DND-41 (cell line): ENCODE results near the gene LCT.

ENCODE experiments used
- EZH2 ChIP-seq: IDR thresholded peaks from 3 replicates; pipeline ENCODE4 v1.6.1; 2012; ENCODE audit warnings: borderline replicate concordance, low read depth, mild to moderate bottlenecking, moderate library complexity, low read length, inconsistent platforms; ENCODE audit not compliant: severe bottlenecking
- TF ChIP-seq, protein P1 (sequence below): IDR thresholded peaks from 2 replicates; pipeline ENCODE4 v1.5.1; 2012; ENCODE audit warnings: borderline replicate concordance, low read length, moderate library complexity, mild to moderate bottlenecking; ENCODE audit not compliant: poor library complexity, severe bottlenecking; ENCODE audit errors: extremely low read depth

DNA sequence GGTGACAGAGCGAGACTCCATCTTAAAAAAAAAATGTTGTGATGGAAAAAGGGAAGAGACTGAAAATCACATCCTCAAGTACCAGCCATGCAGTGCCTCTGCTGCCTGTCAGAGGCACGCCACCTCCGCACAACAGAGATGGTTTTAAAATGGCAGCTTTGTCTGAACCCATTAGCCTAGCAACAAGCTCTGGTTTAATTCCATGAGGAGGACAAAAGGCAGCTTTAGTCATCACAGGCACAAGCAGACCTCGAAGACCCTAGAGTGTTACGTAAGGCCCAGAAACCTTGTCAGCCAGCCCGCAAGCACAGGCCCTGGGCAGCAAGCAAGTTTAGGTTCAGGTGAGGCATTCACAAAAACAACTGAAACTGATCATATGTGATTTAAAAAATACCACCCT, 10.4 kb downstream of the LCT start:
- TF ChIP-seq, protein P1, sequence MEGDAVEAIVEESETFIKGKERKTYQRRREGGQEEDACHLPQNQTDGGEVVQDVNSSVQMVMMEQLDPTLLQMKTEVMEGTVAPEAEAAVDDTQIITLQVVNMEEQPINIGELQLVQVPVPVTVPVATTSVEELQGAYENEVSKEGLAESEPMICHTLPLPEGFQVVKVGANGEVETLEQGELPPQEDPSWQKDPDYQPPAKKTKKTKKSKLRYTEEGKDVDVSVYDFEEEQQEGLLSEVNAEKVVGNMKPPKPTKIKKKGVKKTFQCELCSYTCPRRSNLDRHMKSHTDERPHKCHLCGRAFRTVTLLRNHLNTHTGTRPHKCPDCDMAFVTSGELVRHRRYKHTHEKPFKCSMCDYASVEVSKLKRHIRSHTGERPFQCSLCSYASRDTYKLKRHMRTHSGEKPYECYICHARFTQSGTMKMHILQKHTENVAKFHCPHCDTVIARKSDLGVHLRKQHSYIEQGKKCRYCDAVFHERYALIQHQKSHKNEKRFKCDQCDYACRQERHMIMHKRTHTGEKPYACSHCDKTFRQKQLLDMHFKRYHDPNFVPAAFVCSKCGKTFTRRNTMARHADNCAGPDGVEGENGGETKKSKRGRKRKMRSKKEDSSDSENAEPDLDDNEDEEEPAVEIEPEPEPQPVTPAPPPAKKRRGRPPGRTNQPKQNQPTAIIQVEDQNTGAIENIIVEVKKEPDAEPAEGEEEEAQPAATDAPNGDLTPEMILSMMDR = peak; percentile 2
- no peak for TF ChIP-seq EZH2
